ENCODE data around the gene NR6A1.
"Not testable (repeated sequence)": the region's sequence is repeated elsewhere in the genome, so short reads cannot be mapped to it uniquely, and the experiment has no call there.

NR6A1 gene

GRCh38 chr9:124776618-124776953 is 5.5 kb upstream of the NR6A1 start:
- no peak for DNase-seq

- DNase-seq = no peak
Measured at GRCh38 chr9:124774129-124774978, 3.2 kb upstream of the NR6A1 start.

- DNase-seq = no peak
Measured at GRCh38 chr9:124773473-124774128, 2.5 kb upstream of the NR6A1 start.

GRCh38 chr9:124772877-124773276 is 1.8 kb upstream of the NR6A1 start:
- not testable (repeated sequence) for DNase-seq

GRCh38 chr9:124771867-124772679 is 962 bp upstream of the NR6A1 start:
- DNase-seq = no peak

GRCh38 chr9:124770359-124771020 is 621 bp downstream of the NR6A1 start:
- no peak for DNase-seq

GRCh38 chr9:124769549-124770358 is 1.4 kb downstream of the NR6A1 start:
- DNase-seq = no peak

- no peak for DNase-seq
Measured at GRCh38 chr9:124768750-124769548, 2.2 kb downstream of the NR6A1 start.

GRCh38 chr9:124768334-124768733 is 2.8 kb downstream of the NR6A1 start:
- DNase-seq = no peak

- no peak for DNase-seq
Measured at GRCh38 chr9:124767821-124768220, 3.3 kb downstream of the NR6A1 start.

- DNase-seq = no peak
Measured at GRCh38 chr9:124766815-124767554, 4.1 kb downstream of the NR6A1 start.

- no peak for DNase-seq
Measured at GRCh38 chr9:124766326-124766725, 4.8 kb downstream of the NR6A1 start.

GRCh38 chr9:124765439-124765835 is 5.7 kb downstream of the NR6A1 start:
- DNase-seq = no peak

GRCh38 chr9:124764774-124765438 is 6.2 kb downstream of the NR6A1 start:
- no peak for DNase-seq

- DNase-seq = no peak
Measured at GRCh38 chr9:124762633-124763032, 8.5 kb downstream of the NR6A1 start.

- no peak for DNase-seq
Measured at GRCh38 chr9:124761710-124762109, 9.4 kb downstream of the NR6A1 start.

GRCh38 chr9:124761196-124761595 is 9.9 kb downstream of the NR6A1 start:
- DNase-seq = no peak

GRCh38 chr9:124760719-124761118 is 10.4 kb downstream of the NR6A1 start:
- no peak for DNase-seq

GRCh38 chr9:124759327-124759726 is 11.8 kb downstream of the NR6A1 start:
- DNase-seq = no peak

- DNase-seq = no peak
Measured at GRCh38 chr9:124758691-124759090, 12.4 kb downstream of the NR6A1 start.
